Cardiac atrium fibroblast (primary cell): ENCODE data around the gene CTCF. TPM values are rescaled to one million over a fixed set of nuclear protein-coding genes. Genes with fewer than 3 reads are reported as not detected.

Experiments used
- total RNA-seq: library from RNA; depleted of rRNA; stranded (reverse); fragments of >200 nt; gene quantifications from 2 replicates; pipeline ENCODE4 v1.2.3, GENCODE V29; 2015

Gene CTCF, protein sequence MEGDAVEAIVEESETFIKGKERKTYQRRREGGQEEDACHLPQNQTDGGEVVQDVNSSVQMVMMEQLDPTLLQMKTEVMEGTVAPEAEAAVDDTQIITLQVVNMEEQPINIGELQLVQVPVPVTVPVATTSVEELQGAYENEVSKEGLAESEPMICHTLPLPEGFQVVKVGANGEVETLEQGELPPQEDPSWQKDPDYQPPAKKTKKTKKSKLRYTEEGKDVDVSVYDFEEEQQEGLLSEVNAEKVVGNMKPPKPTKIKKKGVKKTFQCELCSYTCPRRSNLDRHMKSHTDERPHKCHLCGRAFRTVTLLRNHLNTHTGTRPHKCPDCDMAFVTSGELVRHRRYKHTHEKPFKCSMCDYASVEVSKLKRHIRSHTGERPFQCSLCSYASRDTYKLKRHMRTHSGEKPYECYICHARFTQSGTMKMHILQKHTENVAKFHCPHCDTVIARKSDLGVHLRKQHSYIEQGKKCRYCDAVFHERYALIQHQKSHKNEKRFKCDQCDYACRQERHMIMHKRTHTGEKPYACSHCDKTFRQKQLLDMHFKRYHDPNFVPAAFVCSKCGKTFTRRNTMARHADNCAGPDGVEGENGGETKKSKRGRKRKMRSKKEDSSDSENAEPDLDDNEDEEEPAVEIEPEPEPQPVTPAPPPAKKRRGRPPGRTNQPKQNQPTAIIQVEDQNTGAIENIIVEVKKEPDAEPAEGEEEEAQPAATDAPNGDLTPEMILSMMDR
- 14.4 and 17.5 TPM in 2 replicates for total RNA-seq

DNA sequence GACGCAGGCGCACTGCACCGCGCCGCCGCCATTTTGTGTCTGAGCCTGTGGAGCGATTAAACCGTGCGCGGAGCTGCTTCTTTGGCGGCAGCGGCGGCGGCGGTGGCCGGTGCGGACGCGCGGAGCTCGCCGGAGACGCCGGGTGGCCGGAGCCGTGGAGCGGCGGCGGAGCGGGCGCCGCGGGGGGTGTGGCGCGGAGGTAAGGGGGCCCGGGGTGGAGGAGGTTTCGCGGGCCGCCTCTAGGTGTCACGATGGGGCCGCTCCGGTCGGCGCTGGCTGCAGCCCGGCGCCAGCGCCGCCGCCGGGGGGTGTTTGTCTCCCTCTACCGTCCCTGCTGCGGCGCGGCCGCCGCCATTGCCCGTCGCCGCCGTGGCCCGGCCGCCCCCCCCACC is at the start of gene CTCF:
TSS of gene CTCF (plus strand) at position 1 of the 392 bp plus-strand sequence. CDS start 48,307 bp downstream, outside the sequence.

DNA sequence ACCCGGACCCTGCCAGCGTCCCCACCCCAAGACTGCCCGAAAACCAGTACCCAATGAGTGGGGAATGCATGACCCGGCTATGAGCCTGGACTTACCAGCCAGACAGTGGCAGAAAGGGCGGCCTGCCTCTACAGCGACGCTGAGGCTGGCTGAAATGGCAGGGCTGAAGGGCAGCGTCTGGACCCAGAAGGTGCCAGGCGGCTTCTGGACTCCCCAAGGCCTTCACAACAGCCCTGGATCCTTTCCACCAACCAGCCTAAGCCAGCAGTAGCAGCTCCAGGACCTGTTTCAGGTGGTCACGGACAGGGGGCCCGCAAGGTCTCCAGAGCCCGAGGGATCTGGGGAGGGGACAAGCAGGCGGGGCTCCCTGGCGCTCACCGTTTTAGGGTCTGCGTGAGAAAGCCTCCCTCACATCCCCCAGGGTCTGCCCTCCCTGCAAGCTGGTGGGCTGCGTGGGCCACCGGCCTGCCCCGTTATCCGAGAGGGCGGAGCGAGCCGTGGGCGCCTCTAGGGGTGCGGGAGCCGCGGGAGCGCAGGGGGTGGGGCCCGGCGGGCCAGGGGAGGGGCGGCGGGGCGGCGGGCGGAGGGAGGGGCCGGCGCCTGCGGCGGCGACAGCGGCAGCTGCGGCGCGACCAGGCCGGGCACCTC is 34.0 kb upstream of the CTCF start, which contains the start of gene RIPOR1:
TSS of gene RIPOR1 (plus strand) at position 608 of the 648 bp plus-strand sequence. CDS start 9,618 bp downstream, outside the sequence.

DNA sequence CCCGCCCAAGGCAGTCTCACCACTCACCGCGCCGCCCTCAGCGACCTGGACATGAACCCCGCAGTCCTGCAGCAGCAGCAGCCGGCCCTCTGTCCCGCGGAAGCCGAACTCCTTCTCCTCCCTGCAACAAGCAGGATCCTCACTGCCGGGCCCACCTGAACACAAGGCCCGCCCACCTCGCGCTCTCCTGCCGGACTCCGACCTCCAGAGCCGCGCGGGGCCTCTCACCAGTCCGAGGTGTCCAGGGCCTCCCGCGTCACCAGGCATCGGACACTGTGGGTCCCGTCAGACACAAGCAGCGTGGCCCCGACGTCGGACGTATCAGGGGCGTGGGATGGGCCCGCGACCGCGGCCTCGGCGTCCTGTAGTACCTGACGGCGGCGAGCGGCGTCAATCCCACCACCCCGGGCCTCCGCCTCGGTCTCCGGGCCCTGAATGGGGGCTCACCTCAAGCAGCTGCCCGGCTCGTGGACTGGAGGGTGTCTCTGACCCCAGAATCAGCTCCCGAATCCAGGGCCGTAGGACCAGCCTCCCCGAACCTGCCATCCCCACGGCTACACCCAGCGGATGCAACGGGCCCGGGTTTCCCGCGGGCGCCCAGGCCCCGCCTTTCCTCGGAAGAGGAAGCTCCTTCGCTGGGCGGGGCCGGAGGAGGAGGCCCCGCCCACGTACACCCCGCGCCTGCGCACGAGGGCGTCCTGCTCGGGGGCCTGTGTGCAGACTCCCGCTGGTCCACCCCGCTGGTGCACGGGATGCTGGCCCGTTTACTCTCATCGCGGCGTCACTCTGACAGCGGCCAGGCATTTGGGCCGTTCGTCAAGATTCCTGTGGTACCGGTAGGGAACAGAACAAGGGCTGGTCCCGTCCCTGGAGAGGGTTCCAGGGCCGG is 97.6 kb downstream of the CTCF start, which contains the start of gene ACD:
TSS of gene ACD (minus strand) at position 586 of the 889 bp plus-strand sequence. CDS start at position 546, 40 bp downstream.

DNA sequence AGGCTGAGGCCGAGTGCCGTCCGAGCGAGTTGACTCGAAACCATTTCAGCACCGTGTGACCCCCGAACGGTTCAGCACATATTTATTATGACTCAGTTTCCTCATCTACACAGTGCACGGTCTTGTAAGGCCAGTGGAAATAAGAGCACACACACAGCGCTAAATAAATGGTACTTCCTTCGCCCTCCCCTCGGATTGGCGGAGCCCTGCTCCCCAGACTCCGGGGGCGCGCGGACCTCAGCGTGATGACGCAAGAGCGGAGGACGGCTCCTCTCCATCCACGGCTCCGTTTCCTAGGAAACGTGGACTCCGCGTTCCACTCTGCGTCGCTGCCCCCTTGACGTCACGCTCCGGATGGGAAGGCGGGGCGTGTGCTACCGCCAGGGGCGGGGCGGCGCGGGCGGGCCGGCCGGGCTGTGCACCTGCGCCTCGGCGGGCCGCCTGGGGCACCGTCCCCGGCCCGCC is 98.3 kb downstream of the CTCF start, which contains the start of gene PARD6A:
TSS of gene PARD6A (plus strand) at position 397 of the 465 bp plus-strand sequence. CDS start 79 bp downstream, outside the sequence.

DNA sequence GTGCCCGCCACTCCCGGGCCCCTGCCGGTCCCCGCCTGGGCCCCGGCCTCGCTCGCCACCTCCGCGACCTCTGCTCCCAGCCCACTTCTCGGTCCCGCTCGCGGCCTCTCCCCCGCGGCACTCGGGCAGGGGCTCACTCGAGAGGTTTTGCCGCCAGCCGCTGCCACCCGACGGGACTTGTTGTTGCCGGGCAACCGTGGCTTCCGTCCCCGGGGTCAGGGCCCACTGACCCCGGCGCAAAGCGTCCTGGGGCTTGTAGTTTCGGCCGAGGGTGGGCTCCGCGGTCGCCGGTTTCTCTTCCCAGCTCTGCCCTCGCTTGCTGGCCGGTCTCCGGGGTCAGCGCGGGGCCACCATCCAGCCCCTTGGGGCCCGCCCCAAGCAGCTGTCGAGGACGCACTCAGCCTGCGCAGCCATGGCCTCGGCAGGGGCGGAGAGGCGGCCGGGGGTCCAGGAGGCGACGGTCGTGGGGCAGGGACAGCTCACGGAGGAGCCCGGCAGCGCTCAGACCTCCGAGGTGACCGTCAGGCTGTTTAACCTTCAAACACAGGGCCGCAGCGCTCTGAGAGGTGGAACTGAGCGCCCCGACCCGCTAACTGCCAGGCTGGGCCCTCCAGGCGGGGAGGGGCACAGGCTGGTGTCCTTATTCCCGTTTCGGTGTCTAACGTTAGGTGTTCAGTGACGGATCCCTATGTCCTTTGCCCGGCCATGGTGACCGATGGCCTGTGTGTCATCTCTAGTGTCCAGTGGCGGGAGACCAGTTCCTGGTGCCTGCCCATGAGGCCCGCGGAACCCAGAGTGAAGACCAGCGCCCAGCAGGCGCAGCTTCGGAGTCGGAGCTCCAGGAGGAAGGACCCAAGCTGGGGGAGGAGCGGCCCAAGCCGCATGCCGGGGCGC is 104.5 kb downstream of the CTCF start, which contains the start of the genes C16orf86 and ENKD1:
TSS of gene C16orf86 (plus strand) at position 256 of the 894 bp plus-strand sequence. CDS start at position 413, 157 bp downstream.
TSS of gene ENKD1 (minus strand) at position 192 of the 894 bp plus-strand sequence. CDS start 308 bp downstream, outside the sequence.

Other genes starting within 250 kb of the CTCF start
- not detected in 2 replicates for gene KCTD19, start 235.8 kb upstream of the CTCF start, total RNA-seq
- gene LRRC36, start 235.7 kb upstream of the CTCF start, total RNA-seq, result not detected in 2 replicates
- not detected in 2 replicates for gene TPPP3, start 169.0 kb upstream of the CTCF start, total RNA-seq
- 7.5 and 9.2 TPM in 2 replicates for gene ZDHHC1, start 146.0 kb upstream of the CTCF start, total RNA-seq
- 0.18 and 0.49 TPM in 2 replicates for gene HSD11B2, start 131.4 kb upstream of the CTCF start, total RNA-seq
- 114 and 144 TPM in 2 replicates for gene ATP6V0D1, start 81.4 kb upstream of the CTCF start, total RNA-seq
- not detected in 2 replicates for gene AGRP, start 79.0 kb upstream of the CTCF start, total RNA-seq
- gene RIPOR1, start 33.7 kb upstream of the CTCF start, total RNA-seq, result 23.5 and 25.6 TPM in 2 replicates
- 0.90 and 1.5 TPM in 2 replicates for gene CARMIL2, start 82.6 kb downstream of the CTCF start, total RNA-seq
- 13.0 and 25.4 TPM in 2 replicates for gene ACD, start 97.7 kb downstream of the CTCF start, total RNA-seq
- 0.90 TPM in 1 of 2 replicates, not detected in the other for gene PARD6A, start 98.4 kb downstream of the CTCF start, total RNA-seq
- gene ENKD1, start 104.2 kb downstream of the CTCF start, total RNA-seq, result 12.8 and 14.4 TPM in 2 replicates
- 2.8 and 6.0 TPM in 2 replicates for gene C16orf86, start 104.3 kb downstream of the CTCF start, total RNA-seq
- gene GFOD2, start 156.8 kb downstream of the CTCF start, total RNA-seq, result 7.9 and 15.2 TPM in 2 replicates
- 4.5 and 5.8 TPM in 2 replicates for gene RANBP10, start 244.0 kb downstream of the CTCF start, total RNA-seq
- 0.54 and 0.97 TPM in 2 replicates for gene TSNAXIP1, start 244.4 kb downstream of the CTCF start, total RNA-seq